Measurements from ENCODE around the gene KCNJ6. TPM values are rescaled to one million over a fixed set of nuclear protein-coding genes. Genes with fewer than 3 reads are reported as not detected.

KCNJ6 gene
- total and polyA plus RNA-seq, 9 of the 15 experiments (the other 6 are each of a cell fraction or from before 2014, with no cell fraction given): 0.06 to 0.21 (median 0.13) TPM; not detected in 1

- TF ChIP-seq NFIC (IDR thresholded peaks at IDR 0.05): peak; percentile 99
- no peak for TF ChIP-seq PCBP1 (IDR thresholded peaks at IDR 0.05; ENCODE audit: low read depth, low read length, poor library complexity, severe bottlenecking)
- no peak for TF ChIP-seq ZNF165 (CRISPR knock-in tag; IDR thresholded peaks at IDR 0.05; ENCODE audit: borderline replicate concordance)
- peak; percentile 84 for TF ChIP-seq NFIX (CRISPR knock-in tag; IDR thresholded peaks at IDR 0.05; ENCODE audit: low read depth)
- TF ChIP-seq, protein P1, sequence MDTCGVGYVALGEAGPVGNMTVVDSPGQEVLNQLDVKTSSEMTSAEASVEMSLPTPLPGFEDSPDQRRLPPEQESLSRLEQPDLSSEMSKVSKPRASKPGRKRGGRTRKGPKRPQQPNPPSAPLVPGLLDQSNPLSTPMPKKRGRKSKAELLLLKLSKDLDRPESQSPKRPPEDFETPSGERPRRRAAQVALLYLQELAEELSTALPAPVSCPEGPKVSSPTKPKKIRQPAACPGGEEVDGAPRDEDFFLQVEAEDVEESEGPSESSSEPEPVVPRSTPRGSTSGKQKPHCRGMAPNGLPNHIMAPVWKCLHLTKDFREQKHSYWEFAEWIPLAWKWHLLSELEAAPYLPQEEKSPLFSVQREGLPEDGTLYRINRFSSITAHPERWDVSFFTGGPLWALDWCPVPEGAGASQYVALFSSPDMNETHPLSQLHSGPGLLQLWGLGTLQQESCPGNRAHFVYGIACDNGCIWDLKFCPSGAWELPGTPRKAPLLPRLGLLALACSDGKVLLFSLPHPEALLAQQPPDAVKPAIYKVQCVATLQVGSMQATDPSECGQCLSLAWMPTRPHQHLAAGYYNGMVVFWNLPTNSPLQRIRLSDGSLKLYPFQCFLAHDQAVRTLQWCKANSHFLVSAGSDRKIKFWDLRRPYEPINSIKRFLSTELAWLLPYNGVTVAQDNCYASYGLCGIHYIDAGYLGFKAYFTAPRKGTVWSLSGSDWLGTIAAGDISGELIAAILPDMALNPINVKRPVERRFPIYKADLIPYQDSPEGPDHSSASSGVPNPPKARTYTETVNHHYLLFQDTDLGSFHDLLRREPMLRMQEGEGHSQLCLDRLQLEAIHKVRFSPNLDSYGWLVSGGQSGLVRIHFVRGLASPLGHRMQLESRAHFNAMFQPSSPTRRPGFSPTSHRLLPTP (IDR thresholded peaks at IDR 0.05; ENCODE audit: borderline replicate concordance, extremely low read depth, insufficient read length): no peak
Observed at GRCh38 chr21:37878946-37879660, 37.2 kb downstream of the KCNJ6 start (continued).

Data from K562 (cell line).